WTC11 (cell line): ENCODE data around the gene SMYD5. TPM values are rescaled to one million over a fixed set of nuclear protein-coding genes. Genes with fewer than 3 reads are reported as not detected.
A peak's percentile ranks its signal among the peaks of the same experiment; 100 is the strongest.

Source experiments
- ATAC-seq: fragments of 200-7000 bp; cut with Tn5 transposase; 2 replicates; pipeline ENCODE4 v1.10.0; 2021; ENCODE audit warnings: mild to moderate bottlenecking, moderate library complexity
- CTCF ChIA-PET: fragments of 300-600 bp; sonication (Branson Sonifier 250); formaldehyde crosslinking; loops from one replicate; lab custom pipeline; 2021; ENCODE audit warnings: antibody characterized with exemption; lab: Charles Lee
- POLR2A ChIA-PET: fragments of 350-600 bp; sonication (Branson Sonifier 250); formaldehyde crosslinking; loops from one replicate; lab custom pipeline; 2021; ENCODE audit warnings: antibody characterized with exemption; lab: Charles Lee
- DNase-seq: peaks from one replicate; pipeline ENCODE4 v3.0.0; 2021; ENCODE audit warnings: low spot score
- H3K27ac Mint-ChIP-seq: 2 replicates; pipeline ENCODE4 v1.8.0; 2021; ENCODE audit warnings: mixed read lengths
- H3K27me3 Mint-ChIP-seq: 2 replicates; pipeline ENCODE4 v1.8.0; 2021; ENCODE audit warnings: low read depth, mild to moderate bottlenecking, moderate library complexity, mixed read lengths
- H3K36me3 Mint-ChIP-seq: 2 replicates; pipeline ENCODE4 v1.8.0; 2021; ENCODE audit warnings: mixed read lengths
- H3K4me1 Mint-ChIP-seq: 2 replicates; pipeline ENCODE4 v1.8.0; 2022; ENCODE audit warnings: mixed read lengths
- H3K4me3 Mint-ChIP-seq: 2 replicates; pipeline ENCODE4 v1.8.0; 2021; ENCODE audit warnings: mild to moderate bottlenecking, moderate library complexity, mixed read lengths
- H3K9me3 Mint-ChIP-seq: 2 replicates; pipeline ENCODE4 v1.8.0; 2021; ENCODE audit warnings: mixed read lengths
- ELF4 ChIP-seq: sonication (generic); formaldehyde crosslinking; IDR thresholded peaks from 2 replicates; pipeline ENCODE4 v1.8.1; 2022; ENCODE audit warnings: low read depth, mild to moderate bottlenecking, moderate library complexity, missing genetic modification reagents
- EMX1 ChIP-seq: fragments of 250-450 bp; sonication (Bioruptor Pico); IDR thresholded peaks from 2 replicates; pipeline ENCODE4 v1.8.0; 2021; ENCODE audit warnings: mild to moderate bottlenecking
- GRHL2 ChIP-seq: fragments of 250-450 bp; sonication (Bioruptor Pico); IDR thresholded peaks from 2 replicates; pipeline ENCODE4 v1.8.0; 2022; ENCODE audit warnings: mild to moderate bottlenecking, moderate library complexity; ENCODE audit not compliant: insufficient replicate concordance, severe bottlenecking
- GTF2I ChIP-seq: fragments of 250-450 bp; sonication (Bioruptor Pico); conservative IDR thresholded peaks from 2 replicates; pipeline ENCODE4 v1.4.0; 2021; ENCODE audit warnings: mild to moderate bottlenecking
- KAT7 ChIP-seq: sonication (generic); formaldehyde crosslinking; IDR thresholded peaks from 2 replicates; pipeline ENCODE4 v1.8.1; 2023; ENCODE audit warnings: missing genetic modification reagents, mild to moderate bottlenecking, borderline replicate concordance
- MYBL2 ChIP-seq: sonication (generic); formaldehyde crosslinking; IDR thresholded peaks from 2 replicates; pipeline ENCODE4 v1.8.1; 2023; ENCODE audit warnings: mild to moderate bottlenecking, moderate library complexity, missing genetic modification reagents
- NFATC4 ChIP-seq: fragments of 250-450 bp; sonication (Bioruptor Pico); IDR thresholded peaks from 2 replicates; pipeline ENCODE4 v1.9.0; 2021; ENCODE audit warnings: mild to moderate bottlenecking
- NFE2L1 ChIP-seq: sonication (generic); formaldehyde crosslinking; IDR thresholded peaks from 2 replicates; pipeline ENCODE4 v1.8.1; 2023; ENCODE audit warnings: missing genetic modification reagents
- PRRX2 ChIP-seq: fragments of 250-450 bp; sonication (Bioruptor Pico); IDR thresholded peaks from 2 replicates; pipeline ENCODE4 v1.8.0; 2021; ENCODE audit warnings: mild to moderate bottlenecking
- RELA ChIP-seq: sonication (generic); formaldehyde crosslinking; IDR thresholded peaks from 2 replicates; pipeline ENCODE4 v1.8.1; 2022; ENCODE audit warnings: missing genetic modification reagents, mild to moderate bottlenecking, borderline replicate concordance
- SMAD4 ChIP-seq: sonication (generic); formaldehyde crosslinking; IDR thresholded peaks from 2 replicates; pipeline ENCODE4 v1.8.0; 2022; ENCODE audit warnings: mild to moderate bottlenecking, missing genetic modification reagents
- SP1 ChIP-seq: sonication (generic); formaldehyde crosslinking; conservative IDR thresholded peaks from 2 replicates; pipeline ENCODE4 v1.8.1; 2022; ENCODE audit warnings: missing genetic modification reagents
- TEAD4 ChIP-seq: sonication (generic); formaldehyde crosslinking; IDR thresholded peaks from 2 replicates; pipeline ENCODE4 v1.8.0; 2022; ENCODE audit warnings: mild to moderate bottlenecking, missing genetic modification reagents
- ZBTB21 ChIP-seq: sonication (generic); formaldehyde crosslinking; IDR thresholded peaks from 2 replicates; pipeline ENCODE4 v1.8.1; 2023; ENCODE audit warnings: mild to moderate bottlenecking, missing genetic modification reagents, borderline replicate concordance
- ZNF396 ChIP-seq: fragments of 250-450 bp; sonication (Bioruptor Pico); IDR thresholded peaks from 2 replicates; pipeline ENCODE4 v1.8.0; 2021; ENCODE audit warnings: mild to moderate bottlenecking, moderate library complexity, borderline replicate concordance
- ZNF416 ChIP-seq: fragments of 250-450 bp; sonication (Bioruptor Pico); IDR thresholded peaks from 2 replicates; pipeline ENCODE4 v1.9.0; 2021; ENCODE audit warnings: mild to moderate bottlenecking, inconsistent platforms
- total RNA-seq: library from RNA; stranded (reverse); gene quantifications from 3 replicates; pipeline ENCODE4 v1.2.3, GENCODE V29; 2021
- TF ChIP-seq, protein P1 (sequence below): fragments of 250-450 bp; sonication (Bioruptor Pico); IDR thresholded peaks from 2 replicates; pipeline ENCODE4 v1.9.0; 2021; ENCODE audit warnings: mild to moderate bottlenecking
- TF ChIP-seq, protein P2 (sequence below): sonication (generic); formaldehyde crosslinking; IDR thresholded peaks from 2 replicates; pipeline ENCODE4 v1.8.0; 2022; ENCODE audit warnings: mild to moderate bottlenecking, missing genetic modification reagents
- TF ChIP-seq, protein P3 (sequence below): sonication (generic); formaldehyde crosslinking; IDR thresholded peaks from 2 replicates; pipeline ENCODE4 v1.8.1; 2023; ENCODE audit warnings: mild to moderate bottlenecking, missing genetic modification reagents, moderate library complexity
- TF ChIP-seq, protein P4 (sequence below): sonication (generic); formaldehyde crosslinking; IDR thresholded peaks from 2 replicates; pipeline ENCODE4 v1.8.0; 2023; ENCODE audit warnings: missing genetic modification reagents, mild to moderate bottlenecking, borderline replicate concordance

The SMYD5 gene
- total RNA-seq, 1 experiment from 2014 or later: 46.7 TPM

DNA sequence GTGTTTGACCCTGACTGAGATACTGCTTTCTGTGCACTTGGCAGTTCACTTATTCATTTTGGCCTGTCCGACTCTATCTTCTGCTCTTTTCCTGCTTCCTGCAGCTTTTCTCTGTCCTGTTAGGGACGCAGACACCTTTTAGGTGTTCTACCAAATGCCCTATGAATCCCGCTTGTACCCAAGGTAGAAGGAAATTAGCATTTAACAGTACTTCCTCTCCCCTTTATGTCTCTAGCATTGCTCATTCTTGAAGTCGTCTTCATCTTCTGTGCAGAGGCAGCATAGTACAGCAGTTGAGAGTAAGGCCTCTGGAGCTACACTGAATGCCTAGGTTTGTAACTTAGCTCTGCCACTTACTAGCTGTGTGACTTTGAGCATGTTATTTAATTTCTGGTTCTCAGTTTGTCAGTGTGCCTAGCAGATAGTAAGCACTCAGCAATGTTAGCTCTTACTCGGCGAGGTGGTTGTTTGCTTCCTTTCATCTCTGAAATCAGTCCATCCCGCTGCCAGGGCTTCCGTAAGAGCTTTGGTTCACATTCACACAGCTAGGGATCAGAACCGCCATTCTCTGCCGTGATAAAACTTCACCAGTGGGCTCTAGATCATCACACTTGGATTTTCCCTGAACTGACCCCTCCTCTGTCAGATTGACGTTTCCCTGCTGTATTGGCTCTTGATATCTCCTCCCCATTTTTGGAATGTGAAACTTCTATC, 21.4 kb downstream of the SMYD5 start:
- POLR2A ChIA-PET: interaction anchor here (1.2 to 2.1 kb wide), 2 partner anchors 12 to 33 kb away, joined by 5 to 7 read pairs; no protein-coding TSS in a partner anchor
- no peaks in the 10 kb centered on the region for H3K9me3 Mint-ChIP-seq
- no peak for DNase-seq
- CTCF ChIA-PET: interaction anchor here (1.0 to 3.0 kb wide), 4 partner anchors 23 to 58 kb away, joined by 5 to 24 read pairs (median 6); no protein-coding TSS in a partner anchor
- H3K27me3 Mint-ChIP-seq: no peaks in the 10 kb centered on the region; the same call in 1 of the 2 replicates
- H3K27ac Mint-ChIP-seq: peak overlapping the region; percentile 98
- no peak for ATAC-seq
- TF ChIP-seq TEAD4 (no peak), ZNF416 (CRISPR knock-in tag) (no peak), NFE2L1 (CRISPR knock-in tag) (no peak), GRHL2 (CRISPR knock-in tag) (no peak), NFATC4 (CRISPR knock-in tag) (no peak), ZNF396 (CRISPR knock-in tag) (no peak), ZBTB21 (CRISPR knock-in tag) (no peak)
- TF ChIP-seq, protein P1, sequence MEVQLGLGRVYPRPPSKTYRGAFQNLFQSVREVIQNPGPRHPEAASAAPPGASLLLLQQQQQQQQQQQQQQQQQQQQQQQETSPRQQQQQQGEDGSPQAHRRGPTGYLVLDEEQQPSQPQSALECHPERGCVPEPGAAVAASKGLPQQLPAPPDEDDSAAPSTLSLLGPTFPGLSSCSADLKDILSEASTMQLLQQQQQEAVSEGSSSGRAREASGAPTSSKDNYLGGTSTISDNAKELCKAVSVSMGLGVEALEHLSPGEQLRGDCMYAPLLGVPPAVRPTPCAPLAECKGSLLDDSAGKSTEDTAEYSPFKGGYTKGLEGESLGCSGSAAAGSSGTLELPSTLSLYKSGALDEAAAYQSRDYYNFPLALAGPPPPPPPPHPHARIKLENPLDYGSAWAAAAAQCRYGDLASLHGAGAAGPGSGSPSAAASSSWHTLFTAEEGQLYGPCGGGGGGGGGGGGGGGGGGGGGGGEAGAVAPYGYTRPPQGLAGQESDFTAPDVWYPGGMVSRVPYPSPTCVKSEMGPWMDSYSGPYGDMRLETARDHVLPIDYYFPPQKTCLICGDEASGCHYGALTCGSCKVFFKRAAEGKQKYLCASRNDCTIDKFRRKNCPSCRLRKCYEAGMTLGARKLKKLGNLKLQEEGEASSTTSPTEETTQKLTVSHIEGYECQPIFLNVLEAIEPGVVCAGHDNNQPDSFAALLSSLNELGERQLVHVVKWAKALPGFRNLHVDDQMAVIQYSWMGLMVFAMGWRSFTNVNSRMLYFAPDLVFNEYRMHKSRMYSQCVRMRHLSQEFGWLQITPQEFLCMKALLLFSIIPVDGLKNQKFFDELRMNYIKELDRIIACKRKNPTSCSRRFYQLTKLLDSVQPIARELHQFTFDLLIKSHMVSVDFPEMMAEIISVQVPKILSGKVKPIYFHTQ (CRISPR knock-in tag): no peak
- peaks cover 33% of the 10 kb centered on the region for H3K4me1 Mint-ChIP-seq
- peaks cover 17% of the 10 kb centered on the region for H3K36me3 Mint-ChIP-seq
- peak overlapping the region; percentile 100 for H3K4me3 Mint-ChIP-seq

DNA sequence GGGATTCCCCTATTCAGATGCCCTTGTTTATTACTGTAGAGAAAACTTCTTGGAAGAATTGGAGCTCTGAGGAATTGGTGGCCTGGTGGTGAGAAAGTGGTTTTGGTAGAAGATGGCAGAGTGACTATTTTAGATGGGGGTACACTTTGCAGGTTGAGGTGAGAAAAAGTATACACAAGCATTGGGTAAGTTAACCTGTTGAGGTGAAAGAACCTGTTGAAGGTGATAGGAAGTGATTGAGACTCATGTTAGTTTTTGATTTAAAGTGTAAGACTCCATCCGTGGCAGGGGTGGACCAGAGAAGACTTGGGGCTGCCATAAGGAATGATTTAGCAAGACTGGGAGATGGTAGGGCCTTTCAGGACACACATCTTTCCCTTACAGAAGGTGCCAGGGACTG, 23.1 kb downstream of the SMYD5 start:
- no peak for DNase-seq
- Mint-ChIP-seq H3K27me3 (no peaks in the 10 kb centered on the region; the same call in 1 of the 2 replicates), H3K4me3 (peak overlapping the region; percentile 16), H3K9me3 (no peaks in the 10 kb centered on the region), H3K36me3 (peaks cover 28% of the 10 kb centered on the region), H3K27ac (peak overlapping the region; percentile 64), H3K4me1 (peaks cover 33% of the 10 kb centered on the region)
- CTCF ChIA-PET: interaction anchor here (0.9 to 2.8 kb wide), 3 partner anchors 23 to 56 kb away, joined by 3 to 18 read pairs (median 3); partner anchors contain the start of gene EGR4
- POLR2A ChIA-PET: interaction anchor here (1.8 kb wide), 1 partner anchor 32 kb away, joined by 12 read pairs; no protein-coding TSS in a partner anchor
- ATAC-seq: no peak
- TF ChIP-seq, protein P2, sequence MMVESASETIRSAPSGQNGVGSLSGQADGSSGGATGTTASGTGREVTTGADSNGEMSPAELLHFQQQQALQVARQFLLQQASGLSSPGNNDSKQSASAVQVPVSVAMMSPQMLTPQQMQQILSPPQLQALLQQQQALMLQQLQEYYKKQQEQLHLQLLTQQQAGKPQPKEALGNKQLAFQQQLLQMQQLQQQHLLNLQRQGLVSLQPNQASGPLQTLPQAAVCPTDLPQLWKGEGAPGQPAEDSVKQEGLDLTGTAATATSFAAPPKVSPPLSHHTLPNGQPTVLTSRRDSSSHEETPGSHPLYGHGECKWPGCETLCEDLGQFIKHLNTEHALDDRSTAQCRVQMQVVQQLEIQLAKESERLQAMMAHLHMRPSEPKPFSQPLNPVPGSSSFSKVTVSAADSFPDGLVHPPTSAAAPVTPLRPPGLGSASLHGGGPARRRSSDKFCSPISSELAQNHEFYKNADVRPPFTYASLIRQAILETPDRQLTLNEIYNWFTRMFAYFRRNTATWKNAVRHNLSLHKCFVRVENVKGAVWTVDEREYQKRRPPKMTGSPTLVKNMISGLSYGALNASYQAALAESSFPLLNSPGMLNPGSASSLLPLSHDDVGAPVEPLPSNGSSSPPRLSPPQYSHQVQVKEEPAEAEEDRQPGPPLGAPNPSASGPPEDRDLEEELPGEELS: no peak
- no peak for TF ChIP-seq PRRX2 (CRISPR knock-in tag)
- TF ChIP-seq RELA (CRISPR knock-in tag): no peak
- TF ChIP-seq, protein P3, sequence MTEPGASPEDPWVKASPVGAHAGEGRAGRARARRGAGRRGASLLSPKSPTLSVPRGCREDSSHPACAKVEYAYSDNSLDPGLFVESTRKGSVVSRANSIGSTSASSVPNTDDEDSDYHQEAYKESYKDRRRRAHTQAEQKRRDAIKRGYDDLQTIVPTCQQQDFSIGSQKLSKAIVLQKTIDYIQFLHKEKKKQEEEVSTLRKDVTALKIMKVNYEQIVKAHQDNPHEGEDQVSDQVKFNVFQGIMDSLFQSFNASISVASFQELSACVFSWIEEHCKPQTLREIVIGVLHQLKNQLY (CRISPR knock-in tag): no peak
- TF ChIP-seq MYBL2: no peak
- TF ChIP-seq SMAD4: no peak
- no peak for TF ChIP-seq GTF2I (CRISPR knock-in tag)

DNA sequence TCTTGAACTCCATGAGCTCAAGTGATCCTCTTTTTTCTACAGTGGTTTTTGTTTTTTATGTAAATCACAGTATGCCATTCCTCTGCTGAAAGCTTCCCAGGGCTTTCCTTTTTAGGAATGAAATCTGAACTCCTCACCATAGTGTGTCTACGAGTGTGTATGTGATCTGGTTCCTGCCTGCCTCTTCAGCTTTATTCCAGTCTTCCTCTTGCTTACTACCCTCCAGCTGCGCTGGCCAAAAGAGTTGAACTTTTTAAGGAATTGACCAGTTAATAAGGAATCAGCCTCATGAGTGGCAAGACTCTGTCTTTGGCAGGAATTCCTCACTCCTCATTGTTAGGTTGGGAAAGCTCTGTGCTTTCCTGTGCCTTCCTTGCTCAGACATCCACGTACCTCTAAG, 24.1 kb downstream of the SMYD5 start:
- Mint-ChIP-seq H3K27ac (peak overlapping the region; percentile 98), H3K4me1 (peaks cover 31% of the 10 kb centered on the region), H3K4me3 (peak overlapping the region; percentile 44), H3K27me3 (no peaks in the 10 kb centered on the region), H3K9me3 (no peaks in the 10 kb centered on the region), H3K36me3 (peaks cover 35% of the 10 kb centered on the region)
- ATAC-seq: no peak
- ChIA-PET POLR2A (interaction anchor here (1.6 to 1.8 kb wide), 2 partner anchors 31 to 47 kb away, joined by 3 to 12 read pairs; no protein-coding TSS in a partner anchor), CTCF (interaction anchor here (1.3 to 2.8 kb wide), 3 partner anchors 18 to 52 kb away, joined by 4 to 18 read pairs (median 8); no protein-coding TSS in a partner anchor)
- no peak for DNase-seq
- no peak for TF ChIP-seq ELF4 (CRISPR knock-in tag)
- TF ChIP-seq, protein P4, sequence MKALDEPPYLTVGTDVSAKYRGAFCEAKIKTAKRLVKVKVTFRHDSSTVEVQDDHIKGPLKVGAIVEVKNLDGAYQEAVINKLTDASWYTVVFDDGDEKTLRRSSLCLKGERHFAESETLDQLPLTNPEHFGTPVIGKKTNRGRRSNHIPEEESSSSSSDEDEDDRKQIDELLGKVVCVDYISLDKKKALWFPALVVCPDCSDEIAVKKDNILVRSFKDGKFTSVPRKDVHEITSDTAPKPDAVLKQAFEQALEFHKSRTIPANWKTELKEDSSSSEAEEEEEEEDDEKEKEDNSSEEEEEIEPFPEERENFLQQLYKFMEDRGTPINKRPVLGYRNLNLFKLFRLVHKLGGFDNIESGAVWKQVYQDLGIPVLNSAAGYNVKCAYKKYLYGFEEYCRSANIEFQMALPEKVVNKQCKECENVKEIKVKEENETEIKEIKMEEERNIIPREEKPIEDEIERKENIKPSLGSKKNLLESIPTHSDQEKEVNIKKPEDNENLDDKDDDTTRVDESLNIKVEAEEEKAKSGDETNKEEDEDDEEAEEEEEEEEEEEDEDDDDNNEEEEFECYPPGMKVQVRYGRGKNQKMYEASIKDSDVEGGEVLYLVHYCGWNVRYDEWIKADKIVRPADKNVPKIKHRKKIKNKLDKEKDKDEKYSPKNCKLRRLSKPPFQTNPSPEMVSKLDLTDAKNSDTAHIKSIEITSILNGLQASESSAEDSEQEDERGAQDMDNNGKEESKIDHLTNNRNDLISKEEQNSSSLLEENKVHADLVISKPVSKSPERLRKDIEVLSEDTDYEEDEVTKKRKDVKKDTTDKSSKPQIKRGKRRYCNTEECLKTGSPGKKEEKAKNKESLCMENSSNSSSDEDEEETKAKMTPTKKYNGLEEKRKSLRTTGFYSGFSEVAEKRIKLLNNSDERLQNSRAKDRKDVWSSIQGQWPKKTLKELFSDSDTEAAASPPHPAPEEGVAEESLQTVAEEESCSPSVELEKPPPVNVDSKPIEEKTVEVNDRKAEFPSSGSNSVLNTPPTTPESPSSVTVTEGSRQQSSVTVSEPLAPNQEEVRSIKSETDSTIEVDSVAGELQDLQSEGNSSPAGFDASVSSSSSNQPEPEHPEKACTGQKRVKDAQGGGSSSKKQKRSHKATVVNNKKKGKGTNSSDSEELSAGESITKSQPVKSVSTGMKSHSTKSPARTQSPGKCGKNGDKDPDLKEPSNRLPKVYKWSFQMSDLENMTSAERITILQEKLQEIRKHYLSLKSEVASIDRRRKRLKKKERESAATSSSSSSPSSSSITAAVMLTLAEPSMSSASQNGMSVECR: no peak
- TF ChIP-seq GTF2I (CRISPR knock-in tag): no peak
- TF ChIP-seq SP1 (CRISPR knock-in tag): no peak
- TF ChIP-seq, protein P3 (CRISPR knock-in tag): no peak
- TF ChIP-seq EMX1 (CRISPR knock-in tag): no peak
- TF ChIP-seq PRRX2 (CRISPR knock-in tag): no peak
- no peak for TF ChIP-seq KAT7 (CRISPR knock-in tag)
